ENCODE data around the gene STXBP6. TPM values are rescaled to one million over a fixed set of nuclear protein-coding genes. Genes with fewer than 3 reads are reported as not detected.
"Not testable (repeated sequence)": the region's sequence is repeated elsewhere in the genome, so short reads cannot be mapped to it uniquely, and the experiment has no call there.

Gene STXBP6
- total RNA-seq, 1 experiment from 2014 or later = 1.4 TPM

DNA sequence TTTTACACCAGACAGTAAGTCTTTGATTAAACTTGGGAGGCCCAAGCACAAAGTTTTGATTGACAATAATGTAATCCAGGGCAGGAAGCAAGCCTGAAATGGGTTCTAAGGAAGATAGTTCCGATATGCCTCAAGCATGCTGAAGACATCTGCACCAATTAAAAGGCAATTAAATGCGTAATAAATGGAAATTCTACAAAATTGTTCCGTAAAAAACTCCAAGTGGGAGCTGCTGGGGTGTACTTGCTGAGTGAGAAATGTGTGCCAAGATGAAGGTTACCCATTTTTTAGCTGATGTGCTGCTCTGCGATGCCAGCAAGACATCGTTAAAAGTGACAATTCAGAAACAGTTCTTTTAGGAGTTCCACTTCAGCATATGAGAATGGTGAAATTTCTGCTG is 269.7 kb downstream of the STXBP6 start:
- H3K9me3 ChIP-seq = no peaks in the 10 kb centered on the region
- no peak overlapping the region for H3K4me3 ChIP-seq
- H3K36me3 ChIP-seq = no peaks in the 10 kb centered on the region
- DNase-seq = no peak
- H3K27me3 ChIP-seq = no peaks in the 10 kb centered on the region

DNA sequence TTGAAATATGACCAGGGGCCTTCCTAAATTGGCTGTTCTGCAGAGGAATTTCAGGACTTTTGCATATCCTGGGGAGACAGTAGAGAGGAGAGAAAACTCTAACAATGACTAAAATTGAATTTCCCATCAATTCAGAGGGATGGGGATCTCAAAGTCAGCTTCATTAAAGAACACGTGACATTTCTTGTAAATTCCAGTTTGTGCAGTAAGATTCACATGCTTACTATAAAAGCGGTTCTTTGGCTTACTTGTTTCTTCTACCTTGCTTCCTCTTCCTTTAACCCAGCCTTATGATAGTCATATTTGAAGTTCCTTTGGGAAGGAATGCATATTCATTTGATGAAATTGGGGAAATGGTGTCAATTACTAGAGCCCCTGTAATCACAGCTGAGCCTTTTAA is 272.3 kb downstream of the STXBP6 start:
- no peaks in the 10 kb centered on the region for H3K36me3 ChIP-seq
- H3K4me3 ChIP-seq = no peak overlapping the region
- no peaks in the 10 kb centered on the region for H3K27me3 ChIP-seq
- DNase-seq = no peak
- H3K9me3 ChIP-seq = no peaks in the 10 kb centered on the region

DNA sequence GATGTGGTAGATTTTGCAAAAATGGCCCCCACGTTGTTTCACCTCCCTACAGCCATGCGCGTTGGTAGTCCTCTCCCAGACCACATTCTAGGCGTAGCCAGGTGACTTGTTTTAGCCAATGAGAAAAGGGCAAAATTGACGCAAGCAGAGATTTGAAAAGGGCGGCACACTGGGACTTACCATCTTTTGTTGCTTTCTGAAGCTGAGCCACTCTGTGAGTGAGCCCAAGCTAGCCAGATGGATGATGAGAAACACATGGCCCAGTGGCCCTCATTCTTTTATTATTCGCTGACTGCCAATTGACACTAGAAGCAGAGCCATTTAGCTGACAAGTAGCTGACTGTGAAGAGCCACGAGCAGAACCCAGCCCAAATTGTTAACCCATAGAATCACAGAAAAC is 274.0 kb downstream of the STXBP6 start:
- no peak for DNase-seq
- Histone ChIP-seq H3K36me3 (no peaks in the 10 kb centered on the region), H3K9me3 (no peaks in the 10 kb centered on the region)

DNA sequence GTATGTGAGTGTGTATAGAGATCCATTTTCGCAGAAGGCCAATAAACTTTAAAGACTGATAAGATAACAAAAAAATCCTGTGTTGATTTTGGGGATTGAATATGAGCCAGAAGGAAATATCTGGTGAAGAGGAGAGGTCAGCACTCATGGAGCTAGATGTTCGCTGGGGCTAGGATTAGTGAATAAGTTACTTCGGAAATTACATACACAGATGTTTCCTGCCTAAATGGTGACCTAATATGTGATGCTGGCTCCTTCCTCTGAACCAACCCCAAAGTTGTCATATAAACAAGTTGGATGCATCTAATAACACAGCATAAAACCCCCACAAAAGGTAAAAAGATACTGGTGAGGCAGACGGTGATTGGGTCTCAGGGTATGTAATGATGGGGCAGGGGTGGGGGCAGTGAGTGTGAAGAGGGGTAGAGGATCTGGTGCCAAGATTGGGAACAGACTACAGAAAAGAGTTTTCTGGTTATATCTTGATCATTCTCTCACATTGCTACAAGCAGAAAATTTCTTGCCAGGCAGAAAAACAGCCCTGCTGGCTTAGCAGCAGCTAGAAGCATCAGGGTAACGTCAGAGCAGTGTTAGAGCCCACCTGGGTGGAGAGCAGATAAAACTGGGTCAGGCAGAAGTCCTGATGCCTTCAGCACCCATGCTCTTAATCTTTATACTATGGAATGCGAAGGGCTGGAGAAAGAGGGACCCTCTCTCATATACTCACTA is 275.6 kb downstream of the STXBP6 start:
- no peak overlapping the region for H3K4me3 ChIP-seq
- no peaks in the 10 kb centered on the region for H3K27me3 ChIP-seq
- H3K36me3 ChIP-seq = no peaks in the 10 kb centered on the region
- no peaks in the 10 kb centered on the region for H3K9me3 ChIP-seq
- DNase-seq = no peak

More for the DNA sequence above, 274.0 kb downstream of the STXBP6 start:
- no peak overlapping the region for H3K4me3 ChIP-seq
- no peaks in the 10 kb centered on the region for H3K27me3 ChIP-seq

DNA sequence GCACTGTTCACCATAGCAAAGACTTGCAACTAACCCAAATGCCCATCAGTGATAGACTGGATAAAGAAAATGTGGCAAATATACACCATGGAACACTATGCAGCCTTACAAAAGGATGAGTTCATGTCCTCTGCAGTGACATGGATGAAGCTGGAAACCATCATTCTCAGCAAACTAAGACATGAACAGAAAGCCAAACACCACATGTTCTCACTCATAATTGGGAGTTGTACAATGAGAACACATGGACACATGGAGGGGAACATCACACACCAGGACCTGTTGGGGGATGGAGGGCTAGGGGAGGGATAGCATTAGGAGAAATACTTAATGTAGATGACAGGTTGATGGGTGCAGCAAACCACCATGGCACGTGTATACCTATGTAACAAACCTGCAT is 276.4 kb downstream of the STXBP6 start:
- H3K27me3 ChIP-seq, H3K36me3 ChIP-seq, DNase-seq, H3K9me3 ChIP-seq, H3K4me3 ChIP-seq: not testable (repeated sequence)

DNA sequence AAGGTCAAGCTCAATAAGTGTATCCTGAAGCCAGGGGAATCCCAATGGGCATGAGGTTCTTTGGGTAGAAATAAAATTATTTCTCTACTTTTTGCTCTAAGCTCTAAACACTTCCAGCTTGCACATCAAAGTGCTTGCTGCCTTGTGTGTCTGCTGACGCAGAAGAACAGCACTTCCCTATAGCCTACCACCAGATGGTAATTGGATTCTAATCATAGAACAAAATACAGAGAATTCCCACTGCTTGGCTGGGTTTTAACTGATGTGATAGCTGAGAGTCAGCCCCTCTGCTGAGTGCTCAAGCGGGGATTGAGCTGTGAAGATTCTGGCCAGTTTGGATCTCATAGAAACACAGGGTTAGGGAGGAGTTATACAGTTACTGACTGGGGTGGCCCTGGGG is 283.5 kb downstream of the STXBP6 start:
- Histone ChIP-seq H3K4me3 (no peak overlapping the region), H3K36me3 (no peaks in the 10 kb centered on the region), H3K27me3 (no peaks in the 10 kb centered on the region), H3K9me3 (no peaks in the 10 kb centered on the region)
- no peak for DNase-seq

DNA sequence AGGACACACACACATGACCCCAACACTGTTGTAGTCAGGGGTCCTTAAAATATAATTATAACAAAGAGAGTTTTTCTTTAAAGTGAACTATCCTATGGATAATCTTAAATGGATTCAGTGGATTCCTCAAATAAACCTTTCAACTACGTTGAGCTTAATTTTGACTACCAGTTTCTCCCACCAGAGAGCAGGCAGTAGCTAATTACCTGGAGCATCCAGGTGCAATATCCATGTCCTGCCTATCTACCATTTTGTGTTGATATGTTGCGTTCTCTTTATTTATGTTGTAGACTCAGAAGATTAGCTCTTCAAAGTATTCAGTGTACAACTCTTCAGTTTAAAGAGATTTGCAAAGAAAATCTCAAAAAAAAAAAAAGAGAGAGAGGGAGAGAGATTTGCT is 288.8 kb downstream of the STXBP6 start:
- H3K9me3 ChIP-seq = no peaks in the 10 kb centered on the region
- H3K27me3 ChIP-seq = no peaks in the 10 kb centered on the region
- no peaks in the 10 kb centered on the region for H3K36me3 ChIP-seq
- no peak overlapping the region for H3K4me3 ChIP-seq
- no peak for DNase-seq

Data from MG63 (cell line).